HepG2 (cell line): Measurements from ENCODE around the gene ECD. TPM values are rescaled to one million over a fixed set of nuclear protein-coding genes. Genes with fewer than 3 reads are reported as not detected.

ENCODE experiments used
- BCL6 ChIP-seq: IDR thresholded peaks from 2 replicates; pipeline ENCODE4 v1.6.1; 2016; ENCODE audit warnings: missing genetic modification reagents, missing compliant biosample characterization
- CSRNP1 ChIP-seq: sonication (generic); formaldehyde crosslinking; IDR thresholded peaks from 2 replicates; pipeline ENCODE4 v1.8.1; 2023; ENCODE audit warnings: mild to moderate bottlenecking, missing genetic modification reagents
- DR1 ChIP-seq: sonication (generic); formaldehyde crosslinking; IDR thresholded peaks from 2 replicates; pipeline ENCODE4 v1.8.0; 2021; ENCODE audit warnings: mild to moderate bottlenecking, missing genetic modification reagents, inconsistent platforms
- FIP1L1 ChIP-seq: fragments of 200-400 bp; formaldehyde crosslinking; IDR thresholded peaks from 2 replicates; pipeline ENCODE4 v1.6.1; 2018; ENCODE audit warnings: low read depth, mild to moderate bottlenecking, low read length, moderate library complexity, borderline replicate concordance; ENCODE audit not compliant: insufficient read depth
- GABPA ChIP-seq, 2 experiments: IDR thresholded peaks; 2 replicates each; pipeline ENCODE4 v1.6.1; 2011 to 2016; ENCODE audit warnings: low read depth in 2 of 2, low read length in 1 of 2, missing biosample characterization in 1 of 2, missing genetic modification characterization in 1 of 2
- HBP1 ChIP-seq: IDR thresholded peaks from 2 replicates; pipeline ENCODE4 v1.6.1; 2016; ENCODE audit warnings: low read depth, control low read depth
- HOXA3 ChIP-seq: sonication (generic); formaldehyde crosslinking; IDR thresholded peaks from 2 replicates; pipeline ENCODE4 v1.5.0; 2020; ENCODE audit warnings: missing genetic modification reagents
- MXD4 ChIP-seq: IDR thresholded peaks from 2 replicates; pipeline ENCODE4 v1.6.1; 2016; ENCODE audit warnings: mild to moderate bottlenecking, missing biosample characterization, missing genetic modification reagents
- POLR2G ChIP-seq: fragments of 200-400 bp; formaldehyde crosslinking; IDR thresholded peaks from 2 replicates; pipeline ENCODE4 v1.6.1; 2018; ENCODE audit warnings: mild to moderate bottlenecking, low read depth, low read length, moderate library complexity
- PPARG ChIP-seq: conservative IDR thresholded peaks from 2 replicates; pipeline ENCODE4 v1.6.1; 2016; ENCODE audit warnings: missing biosample characterization, missing genetic modification reagents
- PRPF4 ChIP-seq: fragments of 200-400 bp; formaldehyde crosslinking; IDR thresholded peaks from 2 replicates; pipeline ENCODE4 v1.6.1; 2016; ENCODE audit warnings: low read length, low read depth; ENCODE audit not compliant: poor library complexity, severe bottlenecking
- SOX5 ChIP-seq: IDR thresholded peaks from 2 replicates; pipeline ENCODE4 v1.6.1; 2016; ENCODE audit warnings: borderline replicate concordance
- TBX3 ChIP-seq: fragments of 450-650 bp; IDR thresholded peaks from 2 replicates; pipeline ENCODE4 v1.6.1; 2017; ENCODE audit warnings: antibody characterized with exemption, mild to moderate bottlenecking, inconsistent platforms, borderline replicate concordance
- ZFX ChIP-seq: sonication (generic); formaldehyde crosslinking; IDR thresholded peaks from 2 replicates; pipeline ENCODE4 v1.4.0; 2020; ENCODE audit warnings: mild to moderate bottlenecking, low read depth, missing genetic modification reagents, moderate library complexity
- ZNF335 ChIP-seq: sonication (generic); formaldehyde crosslinking; IDR thresholded peaks from 2 replicates; pipeline ENCODE4 v1.4.0; 2020; ENCODE audit warnings: missing genetic modification reagents
- ZNF350 ChIP-seq: sonication (generic); formaldehyde crosslinking; IDR thresholded peaks from 2 replicates; pipeline ENCODE4 v1.4.0; 2020; ENCODE audit warnings: mild to moderate bottlenecking, low read depth, missing genetic modification reagents, borderline replicate concordance
- ZNF501 ChIP-seq: sonication (generic); formaldehyde crosslinking; IDR thresholded peaks from 2 replicates; pipeline ENCODE4 v1.5.1; 2020; ENCODE audit warnings: mild to moderate bottlenecking, moderate library complexity, missing genetic modification reagents
- ZNF563 ChIP-seq: sonication (generic); formaldehyde crosslinking; IDR thresholded peaks from 2 replicates; pipeline ENCODE4 v1.8.0; 2022; ENCODE audit warnings: mild to moderate bottlenecking, moderate library complexity, missing genetic modification reagents
- ZNF777 ChIP-seq: sonication (generic); formaldehyde crosslinking; IDR thresholded peaks from 2 replicates; pipeline ENCODE4 v1.4.0; 2020; ENCODE audit warnings: missing genetic modification reagents
- polyA plus RNA-seq, 8 experiments: library from polyadenylated mRNA; depleted of rRNA in 3 of 8; stranded (reverse) in 7 of 8; unstranded in 1 of 8; fragments of >200 nt; fragmentation: Illumina TruSeq in 4 of 8; extraction: Trizol in 4 of 8; gene quantifications; 2 replicates each; pipeline versions ENCODE4 v1.2.1 to v1.2.3, GENCODE V29; 2011 to 2016; ENCODE audit warnings: low read depth in 4 of 8, missing spikeins in 1 of 8, mixed read lengths in 1 of 8; ENCODE audit not compliant: insufficient read depth in 1 of 8
- total RNA-seq, 5 experiments: library from RNA; depleted of rRNA; stranded (reverse); fragments of >200 nt; fragmentation: Illumina TruSeq; extraction: Trizol; gene quantifications; 2 replicates each; pipeline ENCODE4 v1.2.3, GENCODE V29; 2016; ENCODE audit warnings: low read depth in 1 of 5
- TF ChIP-seq, protein P1 (sequence below): sonication (generic); formaldehyde crosslinking; IDR thresholded peaks from 2 replicates; pipeline ENCODE4 v1.8.0; 2022; ENCODE audit warnings: missing genetic modification reagents, low read depth, mild to moderate bottlenecking, borderline replicate concordance
- TF ChIP-seq, protein P2 (sequence below): sonication (generic); formaldehyde crosslinking; IDR thresholded peaks from 2 replicates; pipeline ENCODE4 v1.4.0; 2020; ENCODE audit warnings: missing genetic modification reagents
- TF ChIP-seq, protein P3 (sequence below): sonication (generic); formaldehyde crosslinking; IDR thresholded peaks from 2 replicates; pipeline ENCODE4 v1.4.0; 2020; ENCODE audit warnings: missing genetic modification reagents, borderline replicate concordance

The ECD gene
- total and polyA plus RNA-seq, 2 of the 13 experiments (the other 11 are each of a cell fraction or from before 2014, with no cell fraction given), result 21.5 to 27.6 TPM

DNA sequence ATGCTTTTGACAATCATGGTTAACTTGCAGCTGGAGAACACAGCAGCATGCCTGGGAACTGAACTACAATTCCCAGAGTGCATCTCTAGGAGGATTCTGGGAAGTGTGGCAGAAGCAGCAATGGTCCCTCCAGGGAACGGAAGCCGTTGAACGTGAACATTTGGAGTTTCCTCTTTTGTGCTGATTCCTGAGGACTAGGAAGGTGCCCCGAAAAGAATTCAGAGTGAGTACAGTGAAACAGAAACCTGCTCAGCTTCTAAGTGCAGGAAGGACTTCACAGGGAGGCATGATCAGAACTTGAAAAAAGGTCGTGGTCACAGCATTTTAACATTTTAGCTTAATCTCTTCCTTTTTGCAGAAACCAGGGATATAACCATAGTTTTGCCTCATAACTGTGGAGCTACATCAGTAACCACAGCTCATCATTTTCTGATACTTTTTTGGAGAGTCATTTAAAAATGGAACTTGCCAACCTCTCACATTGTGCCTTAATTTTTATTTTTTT lies 57.4 kb downstream of the ECD start, which contains the start of gene NUDT13 (continued):
- peak; percentile 80; the same call in 1 of the 2 replicates for TF ChIP-seq HBP1
- TF ChIP-seq GABPA (IDR thresholded peaks at IDR 0.05; ENCODE audit: low read depth, low read length), result peak; percentile 79
- TF ChIP-seq GABPA (CRISPR knock-in tag; IDR thresholded peaks at IDR 0.05; ENCODE audit: low read depth), result peak; percentile 95
- no peak for TF ChIP-seq ZNF563
- TF ChIP-seq PPARG, result no peak
- TF ChIP-seq BCL6 (CRISPR knock-in tag), result peak; percentile 47; the same call in 1 of the 2 replicates
- peak; percentile 24; the same call in 1 of the 2 replicates for TF ChIP-seq ZFX (CRISPR knock-in tag)
- no peak for TF ChIP-seq PRPF4
- TF ChIP-seq DR1, result no peak
- TF ChIP-seq, protein P1, sequence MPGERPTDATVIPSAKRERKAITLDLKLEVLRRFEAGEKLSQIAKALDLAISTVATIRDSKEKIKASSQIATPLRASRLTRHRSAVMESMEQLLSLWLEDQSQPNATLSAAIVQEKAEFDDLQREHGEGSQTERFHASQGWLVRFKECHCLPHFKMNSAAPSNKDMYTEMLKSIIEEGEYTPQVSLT (CRISPR knock-in tag), result no peak
- TF ChIP-seq ZNF501 (CRISPR knock-in tag), result no peak
- TF ChIP-seq TBX3, result no peak
- peak; percentile 80 for TF ChIP-seq POLR2G
- TF ChIP-seq MXD4 (CRISPR knock-in tag), result 0 out of 2 replicates have a peak, but pooled peaks have one; percentile 6
- peak; percentile 82 for TF ChIP-seq ZNF335 (CRISPR knock-in tag)
- no peak for TF ChIP-seq ZNF350
- TF ChIP-seq ZNF777 (CRISPR knock-in tag), result peak; percentile 4; the same call in 1 of the 2 replicates
- TF ChIP-seq, protein P2, sequence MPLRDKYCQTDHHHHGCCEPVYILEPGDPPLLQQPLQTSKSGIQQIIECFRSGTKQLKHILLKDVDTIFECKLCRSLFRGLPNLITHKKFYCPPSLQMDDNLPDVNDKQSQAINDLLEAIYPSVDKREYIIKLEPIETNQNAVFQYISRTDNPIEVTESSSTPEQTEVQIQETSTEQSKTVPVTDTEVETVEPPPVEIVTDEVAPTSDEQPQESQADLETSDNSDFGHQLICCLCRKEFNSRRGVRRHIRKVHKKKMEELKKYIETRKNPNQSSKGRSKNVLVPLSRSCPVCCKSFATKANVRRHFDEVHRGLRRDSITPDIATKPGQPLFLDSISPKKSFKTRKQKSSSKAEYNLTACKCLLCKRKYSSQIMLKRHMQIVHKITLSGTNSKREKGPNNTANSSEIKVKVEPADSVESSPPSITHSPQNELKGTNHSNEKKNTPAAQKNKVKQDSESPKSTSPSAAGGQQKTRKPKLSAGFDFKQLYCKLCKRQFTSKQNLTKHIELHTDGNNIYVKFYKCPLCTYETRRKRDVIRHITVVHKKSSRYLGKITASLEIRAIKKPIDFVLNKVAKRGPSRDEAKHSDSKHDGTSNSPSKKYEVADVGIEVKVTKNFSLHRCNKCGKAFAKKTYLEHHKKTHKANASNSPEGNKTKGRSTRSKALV (CRISPR knock-in tag), result 0 out of 2 replicates have a peak, but pooled peaks have one; percentile 55
- no peak for TF ChIP-seq FIP1L1
- TF ChIP-seq CSRNP1 (CRISPR knock-in tag), result no peak
- TF ChIP-seq, protein P3, sequence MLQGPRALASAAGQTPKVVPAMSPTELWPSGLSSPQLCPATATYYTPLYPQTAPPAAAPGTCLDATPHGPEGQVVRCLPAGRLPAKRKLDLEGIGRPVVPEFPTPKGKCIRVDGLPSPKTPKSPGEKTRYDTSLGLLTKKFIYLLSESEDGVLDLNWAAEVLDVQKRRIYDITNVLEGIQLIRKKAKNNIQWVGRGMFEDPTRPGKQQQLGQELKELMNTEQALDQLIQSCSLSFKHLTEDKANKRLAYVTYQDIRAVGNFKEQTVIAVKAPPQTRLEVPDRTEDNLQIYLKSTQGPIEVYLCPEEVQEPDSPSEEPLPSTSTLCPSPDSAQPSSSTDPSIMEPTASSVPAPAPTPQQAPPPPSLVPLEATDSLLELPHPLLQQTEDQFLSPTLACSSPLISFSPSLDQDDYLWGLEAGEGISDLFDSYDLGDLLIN, result 0 out of 2 replicates have a peak, but pooled peaks have one; percentile 36
- TF ChIP-seq HOXA3 (CRISPR knock-in tag), result peak; percentile 88
- peak; percentile 37; the same call in 1 of the 2 replicates for TF ChIP-seq SOX5 (CRISPR knock-in tag)
